Hepatocyte (in vitro differentiated cells): ENCODE results near the gene RALBP1.

Experiments used
- CTCF ChIP-seq: fragments of 200-600 bp; sonication (generic); IDR thresholded peaks from 2 replicates; pipeline ENCODE4 v1.5.1; 2016; ENCODE audit warnings: antibody characterized with exemption, mild to moderate bottlenecking; ENCODE audit not compliant: poor library complexity
- EZH2 ChIP-seq: fragments of 200-600 bp; sonication (generic); IDR thresholded peaks from 2 replicates; pipeline ENCODE4 v1.6.1; 2016; ENCODE audit warnings: antibody characterized with exemption, mild to moderate bottlenecking, borderline replicate concordance

- TF ChIP-seq EZH2 (no peak), CTCF (no peak)
These were observed 102.0 kb downstream of the RALBP1 start for GRCh38 chr18:9577361-9577760.
